IMR-90 (cell line): ENCODE results near the gene ADD1.

Source experiments
- BHLHE40 ChIP-seq: fragments of 150-350 bp; IDR thresholded peaks from 2 replicates; pipeline ENCODE4 v1.6.1; 2016; ENCODE audit warnings: mild to moderate bottlenecking, low read depth, low read length
- CEBPB ChIP-seq: IDR thresholded peaks from 2 replicates; pipeline ENCODE4 v1.6.1; 2012; ENCODE audit warnings: low read depth, low read length, improper control_type of control experiment
- NFE2L2 ChIP-seq: fragments of 150-350 bp; IDR thresholded peaks from 2 replicates; pipeline ENCODE4 v1.6.1; 2016; ENCODE audit warnings: low read depth, mild to moderate bottlenecking, low read length
- POLR2A ChIP-seq: IDR thresholded peaks from 2 replicates; pipeline ENCODE4 v1.6.1; 2012; ENCODE audit warnings: mild to moderate bottlenecking, low read depth, low read length
- RCOR1 ChIP-seq: IDR thresholded peaks from 2 replicates; pipeline ENCODE4 v1.6.1; 2012; ENCODE audit warnings: mild to moderate bottlenecking, low read length, improper control_type of control experiment; ENCODE audit not compliant: insufficient replicate concordance
- RFX5 ChIP-seq: IDR thresholded peaks from 2 replicates; pipeline ENCODE4 v1.8.0; 2012; ENCODE audit warnings: low read depth, mild to moderate bottlenecking, low read length, moderate library complexity
- SMC3 ChIP-seq: fragments of 150-350 bp; IDR thresholded peaks from 2 replicates; pipeline ENCODE4 v1.6.1; 2016; ENCODE audit warnings: low read depth, mild to moderate bottlenecking, antibody characterized with exemption, low read length, moderate library complexity
- TF ChIP-seq, protein P1 (sequence below): conservative IDR thresholded peaks from 2 replicates; pipeline ENCODE4 v1.5.1; 2012; ENCODE audit warnings: mild to moderate bottlenecking, low read depth, low read length, improper control_type of control experiment

DNA sequence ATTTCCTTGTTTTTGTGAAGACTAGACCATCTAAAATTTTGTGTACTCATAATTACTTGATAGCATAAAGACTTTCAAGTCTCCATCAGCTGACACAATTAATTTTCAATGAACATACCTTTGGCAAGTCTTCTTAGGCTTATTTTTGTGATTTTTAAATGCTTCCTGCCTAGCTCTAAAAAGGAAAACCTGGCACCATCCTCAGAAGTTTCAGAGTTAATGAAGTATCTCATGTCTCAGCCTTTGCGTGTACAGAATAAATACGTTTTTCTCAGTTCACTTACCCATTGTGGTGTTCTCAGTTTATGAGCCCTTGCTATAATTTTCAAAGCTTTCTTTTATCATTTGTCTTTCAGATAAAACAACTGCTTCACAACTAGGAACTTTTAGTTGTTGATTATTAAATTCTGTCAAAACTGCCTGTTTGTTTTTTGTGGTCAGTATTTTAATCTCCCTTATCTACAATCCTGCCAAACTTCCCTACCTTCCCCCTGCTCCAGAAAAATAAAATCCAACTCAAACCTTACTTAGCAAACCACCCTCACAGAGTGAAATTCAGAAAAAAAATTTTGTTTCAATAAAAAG is 21.6 kb downstream of the ADD1 start:
- TF ChIP-seq, protein P1, sequence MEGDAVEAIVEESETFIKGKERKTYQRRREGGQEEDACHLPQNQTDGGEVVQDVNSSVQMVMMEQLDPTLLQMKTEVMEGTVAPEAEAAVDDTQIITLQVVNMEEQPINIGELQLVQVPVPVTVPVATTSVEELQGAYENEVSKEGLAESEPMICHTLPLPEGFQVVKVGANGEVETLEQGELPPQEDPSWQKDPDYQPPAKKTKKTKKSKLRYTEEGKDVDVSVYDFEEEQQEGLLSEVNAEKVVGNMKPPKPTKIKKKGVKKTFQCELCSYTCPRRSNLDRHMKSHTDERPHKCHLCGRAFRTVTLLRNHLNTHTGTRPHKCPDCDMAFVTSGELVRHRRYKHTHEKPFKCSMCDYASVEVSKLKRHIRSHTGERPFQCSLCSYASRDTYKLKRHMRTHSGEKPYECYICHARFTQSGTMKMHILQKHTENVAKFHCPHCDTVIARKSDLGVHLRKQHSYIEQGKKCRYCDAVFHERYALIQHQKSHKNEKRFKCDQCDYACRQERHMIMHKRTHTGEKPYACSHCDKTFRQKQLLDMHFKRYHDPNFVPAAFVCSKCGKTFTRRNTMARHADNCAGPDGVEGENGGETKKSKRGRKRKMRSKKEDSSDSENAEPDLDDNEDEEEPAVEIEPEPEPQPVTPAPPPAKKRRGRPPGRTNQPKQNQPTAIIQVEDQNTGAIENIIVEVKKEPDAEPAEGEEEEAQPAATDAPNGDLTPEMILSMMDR = no peak
- no peak for TF ChIP-seq NFE2L2
- TF ChIP-seq BHLHE40 = no peak
- no peak for TF ChIP-seq POLR2A
- TF ChIP-seq SMC3 = no peak
- TF ChIP-seq RCOR1 = no peak
- no peak for TF ChIP-seq CEBPB
- no peak for TF ChIP-seq RFX5
